D721Med (cell line): ENCODE data around the gene TRMU.
"Not testable (repeated sequence)": the region's sequence is repeated elsewhere in the genome, so short reads cannot be mapped to it uniquely, and the experiment has no call there.

ENCODE experiments used
- DNase-seq: peaks from one replicate; pipeline ENCODE4 v3.0.0; 2011; ENCODE audit warnings: low spot score; ENCODE audit not compliant: insufficient read length
- FAIRE-seq: peaks from 2 replicates; lab custom pipeline; 2011; peaks lifted over from hg19 to GRCh38; lab: Jason Lieb, UNC
- CTCF ChIP-seq: IDR thresholded peaks from 2 replicates; pipeline ENCODE4 v1.5.1; 2012; ENCODE audit warnings: mild to moderate bottlenecking, control low read depth; ENCODE audit not compliant: insufficient read depth; ENCODE audit errors: missing control alignments

The TRMU gene

GRCh38 chr22:46402505-46402904 is 67.0 kb downstream of the TRMU start:
- FAIRE-seq (no peak), DNase-seq (no peak)

GRCh38 chr22:46403880-46404279 is 68.4 kb downstream of the TRMU start:
- DNase-seq, FAIRE-seq: not testable (repeated sequence)

More at GRCh38 chr22:46402505-46402904, 67.0 kb downstream of the TRMU start:
- no peak for TF ChIP-seq CTCF

GRCh38 chr22:46405901-46406300 is 70.4 kb downstream of the TRMU start:
- TF ChIP-seq CTCF = no peak
- no peak for DNase-seq
- FAIRE-seq = no peak

- DNase-seq (no peak), FAIRE-seq (no peak)
- TF ChIP-seq CTCF = no peak
These were observed 70.8 kb downstream of the TRMU start for GRCh38 chr22:46406349-46406748.

- no peak for TF ChIP-seq CTCF
- no peak for FAIRE-seq
- no peak for DNase-seq
These were observed 71.3 kb downstream of the TRMU start for GRCh38 chr22:46406791-46407190.
